Lower leg skin (tissue), 3 donors: ENCODE data around the gene ZEB2.

Experiments
- CTCF ChIP-seq, 3 donors: fragments of 450-650 bp; IDR thresholded peaks; one replicate each; pipeline ENCODE4 v1.5.1; 2016; ENCODE audit warnings: antibody characterized with exemption in 3 of 3, mild to moderate bottlenecking in 3 of 3, moderate library complexity in 2 of 3
- POLR2A ChIP-seq, 2 donors: fragments of 450-650 bp; IDR thresholded peaks; one replicate each; pipeline ENCODE4 v1.6.1; 2016 to 2017; ENCODE audit warnings: antibody characterized with exemption in 2 of 2, mild to moderate bottlenecking in 1 of 2, moderate library complexity in 1 of 2

GRCh38 chr2:144462266-144462665 lies 57.7 kb downstream of the ZEB2 start:
- TF ChIP-seq CTCF (IDR thresholded peaks at IDR 0.05) (no peak), POLR2A (IDR thresholded peaks at IDR 0.05) (no peak)
